OCI-LY1 (cell line): ENCODE results near the gene STRN4.

Experiments used
- EZH2 ChIP-seq: fragments of 200-600 bp; sonication (generic), shearing (Covaris generic); IDR thresholded peaks from 2 replicates; pipeline ENCODE4 v1.8.0; 2017; ENCODE audit warnings: borderline replicate concordance, mixed run types, mild to moderate bottlenecking, antibody characterized with exemption, low read length, moderate library complexity, mixed read lengths
- TF ChIP-seq, protein P1 (sequence below): fragments of 200-600 bp; sonication (generic), shearing (Covaris generic); IDR thresholded peaks from 2 replicates; pipeline ENCODE4 v1.5.1; 2017; ENCODE audit warnings: mild to moderate bottlenecking, antibody characterized with exemption, low read length, moderate library complexity, mixed read lengths

DNA sequence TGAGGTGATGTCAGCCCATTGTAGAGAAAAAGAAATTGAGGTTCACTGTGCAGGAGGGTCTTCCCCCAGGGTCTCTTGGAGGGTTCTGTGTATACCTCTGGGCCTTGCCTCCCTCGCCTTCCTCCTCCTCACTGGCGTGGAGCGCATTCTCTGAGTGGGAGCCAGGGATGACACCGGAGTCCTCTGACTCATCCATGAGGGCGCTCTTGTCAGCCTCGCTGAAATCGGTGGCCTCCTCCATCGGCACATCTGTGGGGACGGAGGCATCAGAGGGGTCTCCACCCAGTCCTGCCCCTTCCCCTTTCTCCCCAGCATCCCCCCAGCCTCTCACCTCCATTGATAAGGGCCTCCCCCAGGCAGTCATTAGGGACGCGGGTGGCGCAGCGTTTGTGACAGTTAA is 45.5 kb downstream of the STRN4 start:
- TF ChIP-seq, protein P1, sequence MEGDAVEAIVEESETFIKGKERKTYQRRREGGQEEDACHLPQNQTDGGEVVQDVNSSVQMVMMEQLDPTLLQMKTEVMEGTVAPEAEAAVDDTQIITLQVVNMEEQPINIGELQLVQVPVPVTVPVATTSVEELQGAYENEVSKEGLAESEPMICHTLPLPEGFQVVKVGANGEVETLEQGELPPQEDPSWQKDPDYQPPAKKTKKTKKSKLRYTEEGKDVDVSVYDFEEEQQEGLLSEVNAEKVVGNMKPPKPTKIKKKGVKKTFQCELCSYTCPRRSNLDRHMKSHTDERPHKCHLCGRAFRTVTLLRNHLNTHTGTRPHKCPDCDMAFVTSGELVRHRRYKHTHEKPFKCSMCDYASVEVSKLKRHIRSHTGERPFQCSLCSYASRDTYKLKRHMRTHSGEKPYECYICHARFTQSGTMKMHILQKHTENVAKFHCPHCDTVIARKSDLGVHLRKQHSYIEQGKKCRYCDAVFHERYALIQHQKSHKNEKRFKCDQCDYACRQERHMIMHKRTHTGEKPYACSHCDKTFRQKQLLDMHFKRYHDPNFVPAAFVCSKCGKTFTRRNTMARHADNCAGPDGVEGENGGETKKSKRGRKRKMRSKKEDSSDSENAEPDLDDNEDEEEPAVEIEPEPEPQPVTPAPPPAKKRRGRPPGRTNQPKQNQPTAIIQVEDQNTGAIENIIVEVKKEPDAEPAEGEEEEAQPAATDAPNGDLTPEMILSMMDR: no peak
- no peak for TF ChIP-seq EZH2
